ENCODE results near the gene INVS. TPM values are rescaled to one million over a fixed set of nuclear protein-coding genes. Genes with fewer than 3 reads are reported as not detected.

The INVS gene
- total RNA-seq, 2 experiments from 2014 or later = 30.7 to 36.7 TPM

DNA sequence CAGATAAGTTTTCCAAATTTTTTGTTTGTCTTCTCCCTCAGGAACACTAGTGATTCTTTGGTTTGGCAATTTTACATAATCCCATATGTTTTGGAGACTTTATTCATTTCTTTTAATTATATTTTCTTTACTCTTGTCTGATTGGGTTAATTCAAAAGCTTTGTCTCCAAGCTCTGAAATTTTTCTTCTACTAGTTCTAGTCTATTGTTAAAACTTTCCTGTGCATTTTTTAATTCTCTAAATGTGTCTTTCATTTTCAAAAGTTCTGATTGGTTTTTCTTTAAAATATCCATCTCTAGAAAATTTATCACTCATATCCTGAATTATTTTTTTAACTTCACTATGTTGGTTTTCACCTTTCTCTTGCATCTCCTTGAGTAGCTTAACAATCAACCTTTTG is 92.2 kb downstream of the INVS start:
- CTCF ChIA-PET (ENCODE audit: unreplicated experiment) = no interaction called here
- Histone ChIP-seq H3K4me1 (ENCODE audit: insufficient read depth, low read length, poor library complexity, severe bottlenecking) (no peaks in the 10 kb centered on the region), H3K36me3 (ENCODE audit: insufficient read depth, low read length) (peaks cover 33% of the 10 kb centered on the region), H2AFZ (ENCODE audit: low read length) (no peak overlapping the region), H3K79me2 (ENCODE audit: insufficient read depth, low read depth, low read length) (peaks cover 4% of the 10 kb centered on the region; the same call in 1 of the 2 replicates), H4K20me1 (ENCODE audit: insufficient read depth, low read length) (no peaks in the 10 kb centered on the region), H3K4me2 (ENCODE audit: low read length) (no peak overlapping the region), H3K27ac (ENCODE audit: low read depth, low read length, poor library complexity, severe bottlenecking) (no peak overlapping the region), H3K9me3 (ENCODE audit: low read length) (peaks cover 29% of the 10 kb centered on the region), H3K9me2 (ENCODE audit: insufficient read depth, low read length) (no peaks in the 10 kb centered on the region), H3K4me3 (ENCODE audit: low read depth, low read length, poor library complexity, severe bottlenecking) (no peak overlapping the region)
- DNase-seq (ENCODE audit: low spot score) = no peak
- TF ChIP-seq, protein P1, sequence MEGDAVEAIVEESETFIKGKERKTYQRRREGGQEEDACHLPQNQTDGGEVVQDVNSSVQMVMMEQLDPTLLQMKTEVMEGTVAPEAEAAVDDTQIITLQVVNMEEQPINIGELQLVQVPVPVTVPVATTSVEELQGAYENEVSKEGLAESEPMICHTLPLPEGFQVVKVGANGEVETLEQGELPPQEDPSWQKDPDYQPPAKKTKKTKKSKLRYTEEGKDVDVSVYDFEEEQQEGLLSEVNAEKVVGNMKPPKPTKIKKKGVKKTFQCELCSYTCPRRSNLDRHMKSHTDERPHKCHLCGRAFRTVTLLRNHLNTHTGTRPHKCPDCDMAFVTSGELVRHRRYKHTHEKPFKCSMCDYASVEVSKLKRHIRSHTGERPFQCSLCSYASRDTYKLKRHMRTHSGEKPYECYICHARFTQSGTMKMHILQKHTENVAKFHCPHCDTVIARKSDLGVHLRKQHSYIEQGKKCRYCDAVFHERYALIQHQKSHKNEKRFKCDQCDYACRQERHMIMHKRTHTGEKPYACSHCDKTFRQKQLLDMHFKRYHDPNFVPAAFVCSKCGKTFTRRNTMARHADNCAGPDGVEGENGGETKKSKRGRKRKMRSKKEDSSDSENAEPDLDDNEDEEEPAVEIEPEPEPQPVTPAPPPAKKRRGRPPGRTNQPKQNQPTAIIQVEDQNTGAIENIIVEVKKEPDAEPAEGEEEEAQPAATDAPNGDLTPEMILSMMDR (conservative IDR thresholded peaks at IDR 0.05; ENCODE audit: low read length) = no peak
- POLR2A ChIA-PET = no interaction called here
- intact Hi-C loops (cut with micrococcal nuclease; ENCODE audit: unreplicated experiment) = no loop called here
- BruUV-seq (replicated peaks) = no TSS peak

- Histone ChIP-seq H3K27ac (ENCODE audit: low read depth, low read length, poor library complexity, severe bottlenecking) (no peak overlapping the region), H3K4me2 (ENCODE audit: low read length) (no peak overlapping the region), H3K36me3 (ENCODE audit: insufficient read depth, low read length) (peaks cover 36% of the 10 kb centered on the region), H4K20me1 (ENCODE audit: insufficient read depth, low read length) (no peaks in the 10 kb centered on the region), H3K79me2 (ENCODE audit: insufficient read depth, low read depth, low read length) (peaks cover 4% of the 10 kb centered on the region; the same call in 1 of the 2 replicates), H2AFZ (ENCODE audit: low read length) (no peak overlapping the region), H3K9me2 (ENCODE audit: insufficient read depth, low read length) (no peaks in the 10 kb centered on the region), H3K9me3 (ENCODE audit: low read length) (peaks cover 29% of the 10 kb centered on the region), H3K4me3 (ENCODE audit: low read depth, low read length, poor library complexity, severe bottlenecking) (no peak overlapping the region), H3K4me1 (ENCODE audit: insufficient read depth, low read length, poor library complexity, severe bottlenecking) (no peaks in the 10 kb centered on the region)
- TF ChIP-seq EZH2phosphoT487 (IDR thresholded peaks at IDR 0.05; ENCODE audit: borderline replicate concordance, low read depth, low read length) = no peak
- TF ChIP-seq, protein P1 (conservative IDR thresholded peaks at IDR 0.05; ENCODE audit: low read length) = no peak
- intact Hi-C loops (cut with micrococcal nuclease; ENCODE audit: unreplicated experiment) = no loop called here
- DNase-seq (ENCODE audit: low spot score) = no peak
- no TSS peak for BruUV-seq (replicated peaks)
- POLR2A ChIA-PET = interaction anchor here (0.7 to 1.3 kb wide), 2 partner anchors 8 to 62 kb away, joined by 3 to 7 read pairs; no protein-coding TSS in a partner anchor
- CTCF ChIA-PET (ENCODE audit: unreplicated experiment) = no interaction called here
Observed at GRCh38 chr9:100193078-100193477, 94.0 kb downstream of the INVS start.

DNA sequence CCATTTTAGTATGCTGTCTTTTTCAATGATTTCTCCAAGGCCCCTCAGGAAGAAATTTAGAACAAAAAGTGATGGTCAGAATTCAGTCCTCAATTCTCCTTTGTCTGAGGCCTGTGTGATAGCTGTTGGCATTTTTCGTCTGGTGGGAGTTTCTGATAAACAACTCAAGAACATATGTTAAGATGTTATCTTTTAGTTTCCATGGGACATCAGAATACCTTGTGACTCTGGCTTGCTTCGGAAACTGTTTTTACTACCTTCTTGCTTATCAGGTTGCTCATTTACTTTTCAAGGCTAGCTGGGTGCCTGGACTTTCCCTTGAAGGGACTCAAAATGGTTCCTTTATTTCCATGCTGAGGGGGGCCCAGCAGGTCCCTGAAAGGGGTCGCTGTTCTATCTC is 97.2 kb downstream of the INVS start:
- no peak overlapping the region for H3K4me3 ChIP-seq (ENCODE audit: low read depth, low read length, poor library complexity, severe bottlenecking)
- no peak overlapping the region for H3K4me2 ChIP-seq (ENCODE audit: low read length)
- H4K20me1 ChIP-seq (ENCODE audit: insufficient read depth, low read length) = no peaks in the 10 kb centered on the region
- ChIA-PET POLR2A (no interaction called here), CTCF (ENCODE audit: unreplicated experiment) (no interaction called here)
- H3K27ac ChIP-seq (ENCODE audit: low read depth, low read length, poor library complexity, severe bottlenecking) = no peak overlapping the region
- TF ChIP-seq EZH2phosphoT487 (IDR thresholded peaks at IDR 0.05; ENCODE audit: borderline replicate concordance, low read depth, low read length) = no peak
- TF ChIP-seq, protein P1 (conservative IDR thresholded peaks at IDR 0.05; ENCODE audit: low read length) = no peak
- intact Hi-C loops (cut with micrococcal nuclease; ENCODE audit: unreplicated experiment) = no loop called here
- 0 out of 2 replicates have a peak, but pooled peaks cover 4% of the 10 kb centered on the region for H3K79me2 ChIP-seq (ENCODE audit: insufficient read depth, low read depth, low read length)
- H3K36me3 ChIP-seq (ENCODE audit: insufficient read depth, low read length) = peaks cover 28% of the 10 kb centered on the region
- no peak for DNase-seq (ENCODE audit: low spot score)
- BruUV-seq (replicated peaks) = no TSS peak
- H3K9me3 ChIP-seq (ENCODE audit: low read length) = peaks cover 19% of the 10 kb centered on the region; the same call in 1 of the 2 replicates
- no peaks in the 10 kb centered on the region for H3K4me1 ChIP-seq (ENCODE audit: insufficient read depth, low read length, poor library complexity, severe bottlenecking)
- no peak overlapping the region for H2AFZ ChIP-seq (ENCODE audit: low read length)
- no peaks in the 10 kb centered on the region for H3K9me2 ChIP-seq (ENCODE audit: insufficient read depth, low read length)

All from OCI-LY7 (cell line).